Smooth muscle cell of the brain vasculature (primary cell): Measurements from ENCODE around the gene AUP1.
A peak's percentile ranks its signal among the peaks of the same experiment; 100 is the strongest.
"Not testable (repeated sequence)": the region's sequence is repeated elsewhere in the genome, so short reads cannot be mapped to it uniquely, and the experiment has no call there.

Experiments used
- DNase-seq: peaks from one replicate; pipeline ENCODE4 v3.0.0-alpha.2; 2012; ENCODE audit warnings: low read depth, low spot score

Gene AUP1

DNA sequence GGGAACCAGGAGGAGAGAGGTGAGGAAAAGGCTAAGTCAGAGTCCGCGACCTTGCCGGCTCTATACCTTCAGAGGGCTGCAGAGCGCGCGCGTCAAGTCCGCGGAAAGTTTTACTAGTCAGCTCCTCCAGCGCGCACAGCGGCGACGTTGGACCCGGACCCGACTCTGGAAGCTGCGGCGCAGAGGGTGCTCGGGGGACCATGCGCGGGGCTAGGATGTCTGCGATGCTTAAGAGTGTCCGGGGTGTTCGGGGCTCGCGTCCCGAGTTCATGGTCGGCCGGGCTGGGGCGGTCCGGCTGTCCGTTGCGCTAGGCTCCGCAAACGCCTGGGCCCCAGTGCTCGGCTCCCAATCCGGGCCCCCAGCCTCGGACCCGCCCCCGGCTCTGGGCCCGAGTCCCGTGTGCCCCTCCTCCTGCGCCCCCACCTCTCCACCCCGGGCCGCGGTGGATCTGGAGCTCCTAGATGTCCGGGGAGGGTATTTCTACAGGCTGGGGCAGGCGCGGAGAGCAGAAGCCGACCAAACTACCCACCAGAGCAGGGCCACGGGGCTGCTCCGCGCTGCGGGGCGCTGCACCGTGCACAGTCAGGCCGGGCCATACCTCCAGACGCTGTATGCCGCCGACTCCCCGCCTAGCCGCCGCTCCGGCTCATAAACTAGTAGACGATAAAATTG lies 30.1 kb downstream of the AUP1 start, which contains the start of gene LBX2:
TSS of gene LBX2 (minus strand) at position 337 of the 673 bp plus-strand sequence. CDS start at position 271, 66 bp downstream.
- DNase-seq = no peak

DNA sequence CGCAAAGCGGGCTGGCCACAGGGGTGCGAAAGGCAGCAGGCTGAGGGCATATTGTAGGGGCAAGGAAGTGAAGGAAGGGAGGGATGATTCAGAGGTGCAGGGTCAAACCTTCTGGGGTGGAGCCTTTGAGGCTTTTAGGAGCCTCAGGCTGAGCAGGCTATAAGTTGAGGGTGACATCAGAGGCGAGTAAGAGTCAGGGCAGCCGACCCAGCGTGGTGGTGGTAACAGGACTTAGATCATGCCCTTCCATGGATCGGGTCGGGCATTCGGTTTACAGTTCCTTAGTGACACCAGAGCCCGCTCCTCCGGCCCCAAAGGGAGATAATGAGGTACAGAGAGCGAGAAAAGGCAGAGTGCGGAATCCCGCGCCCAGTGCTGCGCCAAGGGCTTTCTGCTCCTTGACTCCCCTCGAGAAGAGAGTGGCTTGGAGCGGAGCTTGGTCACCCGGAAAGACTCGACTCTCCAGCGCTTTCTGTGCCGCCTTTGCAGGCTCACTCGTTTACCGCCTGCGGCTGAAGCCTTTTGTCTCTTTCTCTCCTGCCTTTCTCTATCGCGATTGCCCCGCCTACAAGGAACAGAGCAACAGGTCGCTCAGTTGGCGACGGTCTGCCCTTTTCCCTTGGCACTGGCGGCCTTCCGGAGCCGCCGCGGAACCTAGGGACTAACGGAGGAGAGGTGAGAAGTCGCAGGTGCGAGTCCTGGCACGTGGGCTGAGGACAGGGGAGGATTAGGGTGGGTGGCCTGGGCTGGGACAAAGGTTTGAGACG lies 30.8 kb downstream of the AUP1 start:
- DNase-seq = no peak

DNA sequence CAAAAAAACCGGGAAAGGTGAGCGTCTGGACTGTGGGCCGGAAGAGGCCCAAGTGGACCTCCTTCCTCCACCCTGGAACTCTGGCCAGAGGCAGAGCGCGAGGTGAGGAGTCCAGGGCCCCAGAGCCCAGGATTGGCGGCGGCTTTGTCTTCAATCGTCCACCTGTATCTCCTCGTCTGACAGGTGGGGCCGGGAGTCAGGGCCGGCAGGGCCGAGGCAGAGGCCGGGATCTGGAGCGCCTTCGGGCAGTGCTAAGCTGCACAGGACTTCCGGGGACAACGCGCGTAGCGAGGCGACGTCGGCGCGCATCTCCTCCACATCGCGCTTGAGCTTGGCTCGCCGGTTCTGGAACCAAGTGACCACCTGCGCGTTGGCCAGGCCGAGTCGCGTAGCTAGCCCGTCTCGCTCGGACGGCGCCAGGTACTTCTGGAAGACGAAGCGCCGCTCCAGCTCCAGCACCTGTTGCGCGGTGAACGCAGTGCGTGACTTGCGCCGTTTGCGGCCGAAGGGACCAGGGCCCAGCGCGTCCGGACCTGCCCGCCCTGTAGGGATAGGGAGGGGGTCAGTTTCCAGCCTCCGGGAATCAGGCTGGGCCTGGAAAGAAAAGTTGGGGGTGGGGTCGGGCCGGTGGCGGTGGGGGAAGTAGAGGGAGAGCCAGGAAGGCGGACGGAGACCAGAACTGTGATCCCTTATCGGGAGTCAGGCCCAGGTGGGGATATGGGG lies 31.6 kb downstream of the AUP1 start:
- DNase-seq = no peak

DNA sequence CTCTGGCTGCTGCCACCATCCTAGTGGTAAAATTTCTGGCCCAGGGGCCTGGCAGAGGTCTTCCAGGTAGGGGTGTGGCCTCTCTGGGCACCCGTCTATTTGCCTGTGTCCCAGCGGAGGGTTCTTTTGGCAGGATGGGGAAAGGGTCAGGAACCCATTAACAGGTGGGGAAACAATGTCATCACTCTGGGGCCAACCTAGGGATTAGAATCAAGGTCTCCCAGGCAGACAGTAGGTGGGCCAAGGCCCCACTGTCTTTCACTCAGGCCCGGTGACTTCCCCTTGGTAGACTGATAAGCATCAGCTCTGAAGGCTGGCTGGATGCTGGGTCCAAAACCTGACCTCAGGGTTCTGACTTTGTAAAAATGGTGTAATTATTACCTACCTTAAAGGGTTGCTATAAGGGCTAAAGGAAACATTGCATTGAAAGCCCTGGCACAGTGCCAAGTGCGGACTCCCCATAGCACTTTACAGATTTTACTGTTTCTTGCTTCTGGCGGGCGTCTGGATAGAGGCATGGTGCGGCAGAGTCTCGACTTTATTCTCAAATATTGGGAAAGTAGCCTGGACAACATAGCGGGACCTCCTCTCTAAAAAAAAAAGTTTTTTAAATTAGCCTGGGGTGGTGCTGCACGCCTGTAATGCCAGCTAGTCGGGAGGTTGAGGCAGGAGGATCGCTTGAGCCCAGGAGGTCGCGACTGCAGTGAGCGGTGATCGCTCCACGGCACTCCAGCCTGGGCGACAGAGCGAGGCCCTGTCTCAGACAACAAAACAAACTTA lies 32.3 kb downstream of the AUP1 start:
- no peak for DNase-seq

DNA sequence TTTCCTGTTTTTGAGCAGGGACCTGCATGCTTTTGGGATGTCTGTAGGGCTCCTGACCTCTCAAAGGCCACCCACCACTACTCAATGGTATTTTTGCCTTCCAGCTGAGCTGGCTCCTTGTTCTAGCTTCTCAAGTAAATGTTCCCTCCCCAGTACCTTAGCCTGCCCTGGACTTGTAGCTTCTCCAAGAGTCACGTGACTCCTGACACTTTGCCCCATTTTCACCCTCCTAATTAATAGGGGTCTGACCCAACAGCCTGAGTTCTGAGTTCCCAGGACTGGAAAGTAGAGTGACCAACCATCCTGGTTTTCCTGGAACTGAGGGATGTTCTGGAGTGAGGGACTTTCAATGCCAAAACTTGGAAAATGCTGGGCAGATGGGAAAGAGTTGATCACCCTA lies 34.1 kb downstream of the AUP1 start:
- no peak for DNase-seq

DNA sequence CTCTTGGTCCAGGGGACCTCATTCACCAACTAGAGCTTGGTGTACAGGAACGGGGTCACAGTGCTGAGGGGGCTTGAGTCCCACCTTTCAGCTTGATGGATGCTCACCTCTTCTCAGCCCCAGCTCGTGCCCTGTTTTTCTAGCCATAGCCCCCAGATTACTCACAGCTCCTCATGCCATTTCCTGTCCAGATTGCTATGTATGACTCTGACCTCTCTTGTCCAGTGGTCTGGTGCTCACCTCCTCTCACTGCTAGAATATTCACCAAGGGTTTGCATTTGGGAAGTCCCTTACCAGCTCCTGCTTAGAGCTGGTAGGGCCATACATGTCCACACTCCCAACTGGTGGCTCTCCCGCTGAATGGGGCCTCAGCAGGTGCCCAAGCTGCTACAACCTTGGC lies 36.0 kb downstream of the AUP1 start:
- no peak for DNase-seq

DNA sequence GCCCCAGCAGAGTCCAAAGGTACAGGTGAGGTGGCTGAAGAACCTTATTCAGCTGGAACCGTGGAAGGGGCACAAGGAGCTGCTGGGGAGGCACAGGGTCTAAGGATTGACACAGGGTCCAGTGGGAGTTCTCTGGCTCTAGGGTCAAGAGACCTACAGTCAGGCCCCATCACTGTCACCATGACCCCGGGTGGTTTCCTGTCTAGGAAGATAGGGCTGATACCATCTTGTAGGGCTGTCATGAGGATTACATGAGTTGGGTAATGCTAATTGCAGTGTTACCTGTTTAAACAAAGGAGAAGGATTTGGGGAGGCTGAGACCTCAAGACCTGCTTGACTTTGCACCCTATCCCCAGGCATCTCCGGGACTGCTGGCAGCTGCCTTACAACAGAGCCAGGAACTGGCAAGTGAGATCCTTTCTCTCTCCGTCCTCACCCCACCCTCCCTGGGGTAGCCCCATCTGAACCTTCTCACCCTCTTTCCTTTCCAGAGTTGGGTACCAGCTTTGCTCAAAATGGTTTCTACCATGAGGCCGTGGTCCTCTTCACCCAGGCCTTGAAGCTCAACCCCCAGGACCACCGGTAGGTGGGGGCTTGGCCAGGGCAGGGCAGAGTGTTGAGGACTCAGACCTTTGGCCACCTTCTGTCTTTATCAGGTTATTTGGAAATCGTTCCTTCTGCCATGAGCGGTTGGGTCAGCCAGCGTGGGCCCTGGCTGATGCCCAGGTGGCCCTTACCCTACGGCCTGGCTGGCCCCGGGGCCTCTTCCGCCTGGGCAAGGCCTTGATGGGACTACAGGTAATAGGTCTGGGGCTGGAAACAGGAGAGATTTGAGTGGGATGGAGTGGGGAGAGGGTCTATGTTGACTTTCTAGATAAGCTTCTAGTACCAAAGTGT lies 37.6 kb downstream of the AUP1 start:
- no peak for DNase-seq

DNA sequence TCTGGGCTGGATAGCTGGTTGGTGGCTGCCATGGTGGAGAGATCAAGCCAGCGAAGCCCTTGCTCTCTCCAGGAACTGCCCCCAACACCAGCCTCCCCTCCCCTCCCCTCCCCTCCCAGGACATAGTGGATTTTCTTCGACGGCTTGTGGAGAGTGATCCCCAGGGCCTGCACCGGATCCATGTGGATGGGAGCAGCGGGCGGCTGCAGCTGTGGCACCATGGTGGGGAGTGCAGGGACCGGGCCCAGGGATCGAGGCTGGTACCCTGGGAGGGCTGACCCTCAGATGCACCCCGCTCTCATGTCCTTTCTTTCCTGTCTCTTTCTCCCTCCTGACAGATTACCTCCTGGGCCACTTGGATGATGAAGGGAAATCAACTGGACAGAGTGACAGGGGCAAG lies 39.6 kb downstream of the AUP1 start:
- DNase-seq = no peak

DNA sequence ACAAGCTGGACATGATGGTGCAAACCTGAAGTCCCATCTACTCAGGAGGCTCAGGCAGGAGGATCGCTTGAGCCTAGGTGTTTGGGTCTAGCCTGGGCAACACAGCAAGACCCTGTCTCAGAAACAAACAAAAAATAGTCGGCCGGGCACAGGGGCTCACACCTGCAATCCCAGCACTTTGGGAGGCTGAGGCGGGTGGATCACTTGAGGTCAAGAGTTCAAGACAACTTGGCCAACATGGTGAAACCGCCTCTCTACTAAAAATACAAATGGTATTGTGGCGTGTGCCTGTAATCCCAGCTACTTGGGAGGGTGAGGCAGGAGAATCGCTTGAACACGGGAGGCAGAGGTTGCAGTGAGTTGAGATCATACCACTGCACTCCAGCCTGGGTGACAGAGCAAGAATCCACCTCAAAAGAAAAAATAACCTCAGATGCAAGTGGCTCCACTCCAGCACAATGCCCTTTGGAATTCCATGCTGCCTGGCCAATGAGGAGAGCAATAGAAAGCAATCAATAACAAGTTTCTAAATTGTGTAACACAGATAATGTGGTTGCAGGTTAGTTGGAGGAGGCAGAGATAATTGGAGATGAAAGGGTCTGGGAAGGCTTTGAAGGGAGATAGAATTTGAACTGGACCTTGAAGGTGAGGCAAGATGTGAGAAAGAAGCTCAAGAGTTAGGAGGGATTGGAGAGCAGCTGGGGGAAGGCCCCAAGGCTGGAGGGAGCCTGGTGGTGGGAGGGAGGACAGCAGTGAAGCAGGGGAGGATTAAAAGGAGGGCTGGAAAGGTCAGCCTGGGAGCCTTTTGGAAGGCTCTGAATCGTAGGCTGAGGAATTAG lies 40.6 kb downstream of the AUP1 start:
- DNase-seq = no peak

DNA sequence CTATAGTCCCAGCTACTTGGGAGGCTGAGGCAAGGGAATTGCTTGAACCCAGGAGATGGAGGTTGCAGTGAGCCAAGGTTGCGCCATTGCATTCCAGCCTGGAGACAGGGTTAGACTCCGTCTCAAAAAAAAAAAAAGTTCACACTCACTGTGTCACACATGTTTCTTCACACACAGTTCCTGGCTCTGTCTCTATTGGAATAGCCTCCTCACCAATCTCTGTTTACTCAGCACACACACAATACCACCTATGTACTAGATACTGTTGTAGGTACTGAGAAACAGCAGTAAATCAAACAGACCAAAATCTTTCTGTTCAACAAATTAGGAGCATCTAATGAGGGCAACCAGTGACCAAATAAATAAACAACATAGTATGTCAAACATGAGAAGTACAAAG lies 43.4 kb downstream of the AUP1 start:
- no peak for DNase-seq

DNA sequence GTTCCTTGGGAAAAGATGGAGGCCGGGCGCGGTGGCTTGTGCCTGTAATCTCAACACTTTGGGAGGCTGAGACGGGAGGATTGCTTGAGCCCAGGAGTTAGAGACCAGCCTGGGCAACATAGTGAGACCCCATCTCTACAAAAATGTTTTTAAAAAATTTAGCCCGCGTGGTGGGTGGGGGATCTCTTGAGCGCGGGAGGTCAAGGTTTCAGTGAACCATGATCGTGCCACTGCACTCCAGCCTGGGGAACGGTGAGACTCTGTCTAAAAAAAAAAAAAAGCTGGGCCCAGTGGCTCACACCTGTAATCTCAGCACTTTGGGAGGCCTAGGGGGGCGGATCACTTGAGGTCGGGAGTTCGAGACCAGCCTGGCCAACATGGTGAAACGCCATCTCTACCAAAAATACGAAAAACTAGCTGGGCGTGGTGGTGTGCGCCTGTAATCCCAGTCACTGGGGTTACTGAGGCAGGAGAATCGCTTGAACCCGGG lies 45.8 kb downstream of the AUP1 start:
- not testable (repeated sequence) for DNase-seq

DNA sequence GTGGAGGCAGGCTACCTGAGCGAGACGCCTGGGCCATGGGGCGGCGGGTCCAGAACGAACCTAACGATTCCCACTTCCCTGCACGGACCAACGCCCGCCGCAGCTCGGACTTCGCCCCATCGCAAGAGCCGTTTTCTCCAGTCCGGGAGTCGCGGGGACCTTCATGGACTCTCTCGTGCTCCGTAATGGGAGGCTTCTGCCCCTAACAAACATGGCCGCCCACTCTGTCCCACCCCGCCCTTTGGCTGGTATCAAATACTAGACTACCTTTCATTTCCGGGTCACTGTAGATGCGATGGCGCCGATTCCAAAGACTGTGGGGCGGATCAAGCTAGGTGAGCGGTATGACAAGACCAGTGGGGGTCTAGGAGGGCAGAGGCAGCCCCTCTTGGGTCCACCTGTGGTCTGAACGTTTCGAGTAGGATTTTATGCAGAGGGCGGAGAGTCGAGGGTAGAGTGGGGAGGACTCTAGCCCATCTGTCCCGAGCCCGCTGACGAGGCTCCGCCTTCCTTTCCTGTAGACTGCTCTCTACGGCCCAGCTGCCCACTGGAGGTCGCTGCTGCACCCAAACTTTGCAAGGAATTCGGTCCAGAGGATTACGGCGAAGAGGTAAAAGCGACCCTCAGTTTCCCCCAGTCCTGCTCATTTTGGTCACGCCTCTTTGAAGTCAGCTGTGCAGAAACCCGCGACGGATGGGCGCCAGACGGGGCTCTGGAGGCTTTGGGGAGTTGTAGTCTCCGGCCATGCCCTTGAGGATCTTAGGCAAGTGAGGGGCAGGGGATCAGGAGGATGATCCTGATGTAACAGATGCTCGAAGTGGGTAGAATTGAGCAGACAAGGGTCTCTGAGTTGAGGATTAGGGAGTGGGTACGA lies 46.5 kb downstream of the AUP1 start, which contains the start of the genes CCDC142 and TTC31:
TSS of gene CCDC142 (minus strand) at position 198 of the 874 bp plus-strand sequence. CDS start at position 37, 161 bp downstream.
TSS of gene TTC31 (plus strand) at position 281 of the 874 bp plus-strand sequence. CDS start at position 296, 15 bp downstream.
- DNase-seq = peak; percentile 92

DNA sequence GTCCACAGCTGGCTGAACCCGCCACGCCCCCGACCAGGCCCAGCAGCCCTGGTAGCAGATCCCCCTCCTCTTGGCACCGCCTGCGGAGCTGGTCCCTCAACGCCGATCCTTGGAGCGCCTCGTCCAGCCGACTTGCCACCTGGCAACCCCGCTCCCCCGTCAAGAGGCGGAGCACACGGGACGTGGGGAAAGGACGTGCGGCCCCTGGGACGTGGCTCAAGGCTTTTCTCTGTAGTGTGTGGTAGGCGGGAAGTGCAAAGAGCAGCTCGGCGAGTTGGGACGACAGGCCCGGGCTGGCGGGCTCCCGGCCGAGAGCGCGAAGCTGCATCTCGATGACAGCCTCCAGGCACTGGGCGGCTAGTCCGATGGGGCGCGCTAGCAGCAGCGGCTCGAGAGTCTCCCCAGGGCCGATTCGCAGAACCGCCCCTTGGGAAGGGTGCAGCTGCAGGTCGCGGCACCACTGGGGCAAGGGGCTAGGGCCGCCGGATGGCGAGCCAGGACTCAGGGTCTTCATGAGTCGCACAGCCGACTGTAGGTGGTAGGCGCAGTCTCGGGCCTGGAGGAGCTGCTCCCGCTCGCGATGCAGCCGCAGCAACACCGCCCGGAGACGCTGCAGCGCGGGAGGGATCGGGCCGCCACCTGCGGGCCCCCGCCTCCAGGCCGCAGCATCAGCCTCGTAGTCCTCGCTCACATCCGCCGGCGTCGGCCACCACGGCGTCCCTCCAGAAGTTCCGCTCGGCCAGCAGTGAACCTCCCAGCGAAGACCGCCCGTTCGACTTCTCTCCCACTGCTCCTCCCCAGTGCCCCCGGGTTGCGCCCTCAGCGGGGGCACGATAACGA lies 47.3 kb downstream of the AUP1 start:
- DNase-seq = no peak

DNA sequence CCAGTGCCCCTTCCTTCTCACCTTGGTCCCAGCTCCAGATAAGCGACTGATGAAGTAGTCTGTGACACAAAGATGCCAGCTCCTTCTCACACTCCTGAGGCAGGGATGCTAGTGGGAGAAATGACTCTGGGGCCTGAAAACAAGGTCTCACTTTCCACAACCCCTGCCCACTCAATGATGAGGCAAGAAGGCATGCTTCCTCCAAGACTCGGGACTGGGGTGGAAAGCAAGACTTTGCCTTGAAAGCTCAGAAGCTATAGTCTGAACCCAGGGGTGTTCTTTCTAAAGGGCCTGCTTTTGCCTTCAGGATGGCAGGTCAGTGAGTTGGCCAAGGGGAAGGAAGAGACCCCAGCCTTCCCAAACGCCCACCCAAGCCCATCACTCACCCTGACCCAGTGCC lies 48.1 kb downstream of the AUP1 start:
- no peak for DNase-seq
